ENCODE data around the gene GABARAP.
"Not testable (repeated sequence)": the region's sequence is repeated elsewhere in the genome, so short reads cannot be mapped to it uniquely, and the experiment has no call there.

GABARAP gene

GRCh38 chr17:7260651-7261378 is 18.6 kb upstream of the GABARAP start:
- DNase-seq (ENCODE audit: low read depth), result no peak

- no peak for DNase-seq (ENCODE audit: low read depth)
Measured at GRCh38 chr17:7260151-7260550, 17.9 kb upstream of the GABARAP start.

- DNase-seq (ENCODE audit: low read depth), result no peak
Measured at GRCh38 chr17:7259555-7259889, 17.3 kb upstream of the GABARAP start.

GRCh38 chr17:7258731-7259554 is 16.7 kb upstream of the GABARAP start:
- no peak for DNase-seq (ENCODE audit: low read depth)

DNA sequence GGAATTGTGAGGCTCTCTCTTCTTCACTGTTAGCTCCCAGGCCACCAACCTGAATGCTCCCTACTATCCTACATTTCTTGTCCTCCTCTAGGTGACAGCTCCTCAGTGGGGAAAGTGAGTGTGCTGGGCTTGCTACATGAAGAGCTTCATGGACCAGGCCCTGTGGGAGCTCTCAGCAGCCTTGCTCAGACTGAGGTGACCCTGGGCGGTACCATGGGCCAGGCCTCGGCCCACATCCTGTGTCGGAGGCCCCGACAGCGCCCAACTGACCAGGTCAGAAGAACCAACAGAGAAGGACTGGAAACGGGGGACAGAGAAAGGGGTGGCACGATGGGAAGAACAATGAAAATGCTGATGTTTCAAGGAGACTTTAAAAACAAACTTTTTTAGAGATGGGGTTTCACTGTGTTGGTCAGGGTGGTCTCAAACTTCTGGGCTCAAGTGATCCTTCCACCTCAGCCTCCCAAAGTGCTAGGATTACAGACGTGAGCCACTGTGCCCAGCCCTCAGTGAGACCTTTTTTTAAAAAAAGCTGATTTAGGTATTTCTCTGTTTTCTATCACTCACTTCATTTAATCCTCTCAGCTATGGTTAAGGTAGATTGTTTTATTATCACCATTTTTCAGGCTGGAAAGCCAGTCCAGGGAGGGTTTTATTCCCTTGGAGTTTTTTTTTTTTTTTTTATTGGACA is 14.7 kb upstream of the GABARAP start:
- no peak for DNase-seq (ENCODE audit: low read depth)

DNA sequence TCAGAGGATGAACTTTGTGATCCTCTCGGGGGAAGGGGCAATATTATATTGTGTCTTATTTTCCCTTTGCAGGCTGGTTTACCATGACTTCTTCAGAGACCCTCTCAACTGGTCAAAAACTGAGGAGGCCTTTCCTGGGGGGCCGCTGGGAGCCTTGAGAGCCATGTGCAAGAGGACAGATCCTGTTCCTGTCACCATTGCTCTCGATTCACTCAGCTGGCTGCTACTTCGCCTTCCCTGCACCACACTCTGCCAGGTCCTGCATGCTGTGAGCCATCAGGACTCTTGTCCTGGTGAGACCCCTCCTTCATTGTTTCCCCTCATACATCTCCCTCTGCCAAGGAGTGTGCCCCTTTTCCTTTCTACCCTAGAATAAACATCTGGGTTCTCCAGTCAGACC is 12.3 kb upstream of the GABARAP start:
- DNase-seq (ENCODE audit: low read depth), result no peak

DNA sequence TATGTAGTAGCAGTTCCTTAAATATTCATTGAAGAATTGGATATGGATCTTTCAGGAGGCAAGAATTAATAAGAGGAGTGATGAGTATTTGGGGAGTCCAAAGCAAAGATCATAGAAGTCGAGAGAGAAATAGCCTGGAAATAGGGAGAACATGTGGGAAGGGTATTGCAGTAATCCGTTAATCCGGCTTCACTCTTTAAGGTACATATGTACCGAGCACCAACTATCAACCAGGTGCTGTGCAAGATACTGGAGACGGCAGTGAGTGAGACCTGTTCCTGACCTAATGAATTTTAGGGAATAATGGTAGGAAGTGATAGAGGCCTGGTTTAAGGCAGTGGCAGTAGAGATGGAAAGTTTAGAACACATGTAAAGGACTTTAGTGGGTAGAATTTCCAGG is 10.8 kb upstream of the GABARAP start:
- no peak for DNase-seq (ENCODE audit: low read depth)

GRCh38 chr17:7252176-7253043 is 10.2 kb upstream of the GABARAP start, which contains the start of gene ELP5:
Gene ELP5, plus strand, starts transcription at chr17:7252215. Its CDS starts 336 bp downstream, at chr17:7252551.
- DNase-seq (ENCODE audit: low read depth), result no peak

DNA sequence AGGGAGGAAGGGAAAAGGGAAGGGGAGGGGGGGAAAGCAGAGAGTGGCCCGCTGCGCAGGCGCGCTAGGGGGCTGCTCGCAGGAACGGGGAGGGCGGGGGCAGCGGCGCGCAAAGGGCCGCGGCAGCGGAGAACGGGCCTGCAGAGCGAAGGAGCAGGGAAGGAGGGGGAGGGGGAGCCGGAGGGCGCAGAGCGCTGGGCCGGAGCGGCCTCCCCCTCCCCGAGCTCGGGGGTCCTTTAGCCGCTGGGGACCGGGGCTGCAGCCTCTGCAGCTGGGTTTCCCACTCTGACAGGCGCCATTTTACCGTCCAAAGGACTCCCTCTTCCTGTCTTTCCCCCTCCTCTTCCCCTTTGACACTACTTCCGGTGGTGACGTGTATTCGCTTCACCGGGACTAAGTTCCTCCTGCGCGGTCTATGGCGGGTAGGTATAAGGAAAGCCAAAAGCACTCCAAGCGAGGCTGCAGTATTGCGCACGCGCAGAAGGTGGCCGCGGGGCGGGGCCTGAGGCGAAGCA is 9.5 kb upstream of the GABARAP start, which contains the start of gene CTDNEP1:
Gene CTDNEP1, minus strand, starts transcription at position 74 of the 515 bp plus-strand sequence. CDS start 438 bp downstream, outside the sequence.
- no peak for DNase-seq (ENCODE audit: low read depth)

DNA sequence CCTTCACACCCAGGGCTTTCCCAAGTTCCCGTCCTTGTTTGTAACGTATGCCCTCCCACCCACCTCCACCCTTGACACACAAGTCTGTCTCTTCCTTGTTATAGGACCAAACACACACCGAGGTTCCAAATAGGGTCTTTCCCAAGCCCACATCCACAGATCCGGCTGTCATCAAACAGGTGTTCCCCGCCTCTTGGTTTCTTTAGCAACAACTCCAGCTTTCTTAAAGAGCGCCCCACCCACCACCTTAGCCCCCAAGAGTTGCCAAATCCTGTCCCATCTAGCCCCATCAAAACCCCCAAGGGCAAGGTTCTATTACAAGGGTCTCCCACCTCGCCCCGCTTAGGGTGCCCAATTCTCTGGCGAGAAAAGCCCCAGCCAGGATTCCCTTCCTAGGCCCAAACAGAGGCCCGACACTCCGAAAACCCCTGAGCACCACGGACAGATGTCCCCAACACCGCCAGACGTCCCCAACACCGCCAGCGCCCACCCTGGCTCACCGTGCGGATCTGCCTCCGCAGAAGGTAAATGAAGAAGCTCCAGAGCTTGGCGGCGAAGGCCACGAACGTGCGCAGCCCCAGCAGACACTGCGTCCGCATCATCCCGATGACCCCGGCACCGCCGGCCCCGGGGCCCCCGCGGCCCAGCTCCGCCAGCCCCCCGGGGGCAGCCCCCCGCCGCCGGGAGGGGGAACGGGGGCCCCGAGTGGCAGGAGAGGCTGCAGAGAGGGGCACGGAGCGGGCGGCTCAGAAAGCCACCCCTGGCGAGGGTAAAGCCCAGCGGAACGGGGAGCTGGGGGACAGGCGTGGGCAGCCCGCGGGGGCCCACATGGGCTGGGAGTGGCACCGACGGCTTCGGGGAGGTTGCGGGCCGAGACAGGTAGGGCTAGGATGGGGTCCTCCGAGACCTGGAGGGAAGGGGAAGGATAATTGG is 8.7 kb upstream of the GABARAP start:
- no peak for DNase-seq (ENCODE audit: low read depth)

DNA sequence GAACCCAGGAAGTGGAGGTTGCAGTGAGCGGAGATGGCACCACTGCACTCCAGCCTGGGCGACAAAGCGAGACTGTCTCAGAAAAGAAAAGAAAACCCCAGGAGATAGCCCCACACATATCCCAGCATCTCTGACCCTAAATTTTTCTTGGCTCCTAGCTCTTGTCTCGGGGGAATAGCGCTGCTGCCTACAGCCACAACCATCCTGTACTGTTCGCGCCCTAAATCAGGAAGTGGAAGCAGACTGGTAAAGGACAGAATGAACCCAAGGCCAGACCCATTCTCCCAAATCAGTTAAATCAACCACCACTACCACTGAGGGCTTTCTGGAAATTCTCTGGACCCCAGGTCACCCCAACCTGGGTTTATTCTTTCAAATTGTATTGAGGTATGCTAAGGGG is 7.6 kb upstream of the GABARAP start:
- DNase-seq (ENCODE audit: low read depth), result no peak

DNA sequence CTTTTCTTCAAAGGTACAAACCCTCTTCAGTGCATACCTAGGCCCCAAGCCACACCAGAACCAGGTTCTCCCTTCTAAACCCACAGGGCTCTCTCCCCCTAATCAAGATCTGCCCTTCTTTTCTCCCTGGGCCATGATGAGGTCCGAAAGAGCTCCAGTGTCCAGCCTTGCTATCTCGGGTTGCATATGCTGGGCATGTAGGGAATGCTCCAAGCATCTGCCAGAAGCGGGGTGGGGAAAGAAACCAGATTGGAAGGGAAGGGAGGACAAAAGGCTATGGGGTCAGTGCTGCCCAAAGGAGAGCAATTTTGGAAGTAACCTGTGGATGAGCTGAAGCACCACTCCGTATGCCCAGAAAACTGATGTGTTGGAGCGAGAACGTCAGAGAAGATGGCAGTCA is 7.0 kb upstream of the GABARAP start:
- no peak for DNase-seq (ENCODE audit: low read depth)

- DNase-seq (ENCODE audit: low read depth), result no peak
Measured at GRCh38 chr17:7248796-7249195, 6.5 kb upstream of the GABARAP start.

GRCh38 chr17:7246779-7247178 is 4.5 kb upstream of the GABARAP start:
- no peak for DNase-seq (ENCODE audit: low read depth)

DNA sequence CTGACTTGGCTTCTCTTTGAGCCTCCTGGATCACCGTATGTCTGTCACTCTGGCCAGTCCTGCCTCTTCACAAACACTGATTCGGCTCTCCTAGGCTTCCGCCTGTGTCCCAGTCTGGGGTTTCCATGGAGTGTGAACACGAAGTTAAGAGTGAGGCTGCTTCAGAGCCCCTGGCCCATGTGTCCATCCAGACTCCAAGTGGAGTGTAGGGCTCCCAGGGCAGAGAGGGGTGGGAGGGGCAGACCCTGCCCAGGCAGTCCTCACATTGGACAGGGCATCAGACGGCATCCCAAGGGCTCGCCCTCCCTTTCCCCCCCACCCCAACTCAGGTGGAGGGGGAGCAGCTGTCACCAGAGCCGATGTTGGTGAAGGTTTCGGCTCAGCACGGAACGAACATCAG is 1.6 kb upstream of the GABARAP start:
- DNase-seq (ENCODE audit: low read depth), result not testable (repeated sequence)

DNA sequence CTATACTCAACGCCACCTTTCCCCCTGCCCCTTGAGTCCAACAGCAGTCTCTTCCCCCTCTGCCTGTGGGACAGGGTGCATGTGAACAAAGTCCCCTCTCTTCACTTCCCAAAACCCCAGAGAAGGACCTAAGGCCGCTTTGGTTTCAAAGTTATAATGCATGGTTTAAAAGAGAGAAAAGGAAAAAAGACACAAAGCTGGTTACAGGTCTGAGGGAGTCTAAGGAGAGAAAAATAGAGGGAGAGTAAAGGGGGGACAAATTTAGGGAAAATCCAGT is 1.1 kb upstream of the GABARAP start:
- no peak for DNase-seq (ENCODE audit: low read depth)

DNA sequence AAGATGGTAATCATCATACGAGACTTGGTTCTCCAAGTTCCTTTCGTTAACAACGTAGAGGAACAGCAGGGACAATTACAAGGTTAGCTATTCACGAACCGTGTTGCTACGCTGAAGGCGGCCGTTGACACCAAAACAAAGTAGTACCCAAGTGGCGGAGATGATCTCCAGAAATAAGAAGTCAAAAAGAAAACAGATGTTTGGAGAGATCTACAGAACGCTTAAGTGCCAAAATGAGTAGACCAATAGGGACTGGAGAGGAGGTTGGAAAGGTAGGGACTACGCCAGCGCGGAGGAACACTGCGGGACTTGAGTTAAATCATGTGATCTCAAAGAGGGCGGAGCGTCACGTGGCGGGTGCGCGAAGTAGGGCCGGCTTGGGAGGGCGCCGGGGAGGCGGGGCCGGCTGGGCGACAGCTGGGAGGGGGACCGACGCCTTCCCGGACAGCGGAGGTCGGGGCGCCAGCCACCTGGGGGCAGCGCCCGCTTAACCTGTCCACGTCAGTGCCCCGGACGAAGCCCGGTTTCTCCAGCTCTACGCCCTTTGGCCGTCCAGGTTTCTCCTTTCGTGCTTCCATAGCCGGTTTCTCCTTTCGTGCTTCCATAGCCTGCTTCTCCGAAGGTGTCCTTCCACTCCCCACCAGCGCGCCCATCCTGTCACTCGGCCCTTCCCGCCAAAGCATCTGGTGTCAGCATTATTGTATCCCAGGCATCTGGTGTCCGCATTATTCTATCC is 636 bp upstream of the GABARAP start:
- no peak for DNase-seq (ENCODE audit: low read depth)

GRCh38 chr17:7241090-7241733 is 1.0 kb downstream of the GABARAP start:
- DNase-seq (ENCODE audit: low read depth), result no peak

DNA sequence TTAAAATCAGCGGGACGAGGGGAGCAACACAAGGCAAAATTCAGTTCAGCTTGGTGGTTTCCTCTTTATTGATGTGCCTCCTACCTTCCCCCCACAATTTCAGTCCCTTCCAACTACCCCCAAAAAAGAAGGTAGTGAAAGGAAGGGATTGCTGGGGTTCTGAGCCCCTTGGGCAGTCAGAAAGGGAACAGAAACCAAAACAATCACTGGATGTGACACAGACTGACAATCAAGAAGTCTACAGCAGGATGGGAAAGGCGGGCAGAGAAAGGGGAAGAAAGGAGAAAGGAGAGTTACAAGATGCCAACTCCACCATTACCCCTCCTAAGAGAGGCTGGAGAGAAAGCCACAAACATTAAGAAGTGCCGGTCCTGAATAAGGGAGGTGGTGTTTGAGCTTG is 1.9 kb downstream of the GABARAP start:
- no peak for DNase-seq (ENCODE audit: low read depth)

All from CMK (cell line).